H1 (cell line): Measurements from ENCODE around the gene ATG16L2. TPM values are rescaled to one million over a fixed set of nuclear protein-coding genes. Genes with fewer than 3 reads are reported as not detected.
"Not testable (repeated sequence)": the region's sequence is repeated elsewhere in the genome, so short reads cannot be mapped to it uniquely, and the experiment has no call there.

Source experiments
- CTCF ChIA-PET: fragments of 300-600 bp; sonication (Branson Sonifier 250); formaldehyde crosslinking; loops from one replicate; lab custom pipeline; 2021; ENCODE audit not compliant: partially characterized antibody; lab: Charles Lee
- POLR2A ChIA-PET: fragments of 300-600 bp; sonication (Branson Sonifier 250); formaldehyde crosslinking; loops from one replicate; lab custom pipeline; 2021; ENCODE audit warnings: inconsistent platforms; ENCODE audit not compliant: partially characterized antibody; lab: Charles Lee
- DNase-seq, 2 experiments: peaks; one replicate each; pipeline versions ENCODE4 v3.0.0 to v3.0.0-alpha.2; 2010 to 2022; ENCODE audit warnings: low spot score in 2 of 2, low read depth in 1 of 2, mixed read lengths in 1 of 2
- FAIRE-seq: peaks from 2 replicates; lab custom pipeline; 2011; peaks lifted over from hg19 to GRCh38; lab: Jason Lieb, UNC
- H2AFZ ChIP-seq: 2 replicates; pipeline ENCODE4 v1.8.1; 2012; ENCODE audit warnings: low read length, inconsistent platforms
- H2AK5ac ChIP-seq: 2 replicates; pipeline ENCODE4 v1.6.1; 2013; ENCODE audit warnings: low read depth, low read length
- H2BK120ac ChIP-seq: replicated peaks from 2 replicates; pipeline ENCODE3; 2013; ENCODE audit warnings: low read depth, low read length, inconsistent platforms
- H2BK12ac ChIP-seq: 2 replicates; pipeline ENCODE4 v1.6.1; 2013; ENCODE audit warnings: low read depth, low read length
- H2BK15ac ChIP-seq: 2 replicates; pipeline ENCODE4 v1.6.1; 2013; ENCODE audit warnings: low read length
- H2BK20ac ChIP-seq: 2 replicates; pipeline ENCODE4 v1.6.1; 2013; ENCODE audit warnings: low read length
- H2BK5ac ChIP-seq: 2 replicates; pipeline ENCODE4 v1.6.1; 2013; ENCODE audit warnings: low read depth, low read length
- H3K14ac ChIP-seq: 2 replicates; pipeline ENCODE4 v1.6.1; 2013; ENCODE audit warnings: inconsistent platforms; ENCODE audit not compliant: insufficient read length
- H3K18ac ChIP-seq: 2 replicates; pipeline ENCODE4 v1.6.1; 2013; ENCODE audit warnings: low read length; ENCODE audit errors: extremely low read depth
- H3K23ac ChIP-seq: 2 replicates; pipeline ENCODE4 v1.6.1; 2013; ENCODE audit warnings: inconsistent platforms; ENCODE audit not compliant: insufficient read length
- H3K23me2 ChIP-seq: 2 replicates; pipeline ENCODE4 v1.6.1; 2013; ENCODE audit warnings: low read depth, low read length
- H3K27ac ChIP-seq: 2 replicates; pipeline ENCODE4 v1.6.1; 2011; ENCODE audit warnings: low read depth, low read length, inconsistent platforms
- H3K27me3 ChIP-seq, 4 experiments: replicated peaks in 1 of 4; 1 replicate in 1 of 4; 2 replicates in 3 of 4; pipeline versions ENCODE4 v1.6.1 to v1.8.1; 2011 to 2013; ENCODE audit warnings: low read length in 3 of 4, mild to moderate bottlenecking in 3 of 4, inconsistent platforms in 2 of 4, mixed read lengths in 2 of 4, moderate library complexity in 1 of 4; ENCODE audit not compliant: control insufficient read depth in 3 of 4, insufficient read depth in 3 of 4; ENCODE audit errors: extremely low read depth in 1 of 4
- H3K36me3 ChIP-seq, 4 experiments: 2 replicates each; pipeline versions ENCODE4 v1.6.1 to v1.8.1; 2011 to 2013; ENCODE audit warnings: mild to moderate bottlenecking in 4 of 4, low read length in 3 of 4, moderate library complexity in 2 of 4, control low read depth in 1 of 4, inconsistent platforms in 1 of 4; ENCODE audit not compliant: insufficient read depth in 4 of 4, control insufficient read depth in 2 of 4
- H3K4ac ChIP-seq: replicated peaks from 2 replicates; pipeline ENCODE3; 2013; ENCODE audit warnings: low read length, low read depth, mixed read lengths, inconsistent platforms; ENCODE audit not compliant: insufficient read length
- H3K4me1 ChIP-seq, 4 experiments: replicated peaks in 1 of 4; 1 replicate in 1 of 4; 2 replicates in 3 of 4; pipeline versions ENCODE4 v1.6.1 to v1.8.1; 2011 to 2013; ENCODE audit warnings: low read length in 3 of 4, inconsistent platforms in 2 of 4, mixed read lengths in 1 of 4; ENCODE audit not compliant: insufficient read depth in 4 of 4, control insufficient read depth in 3 of 4
- H3K4me2 ChIP-seq, 2 experiments: 2 replicates each; pipeline versions ENCODE4 v1.6.1 to v1.8.1; 2011 to 2013; ENCODE audit warnings: low read depth in 2 of 2, low read length in 2 of 2, control low read depth in 1 of 2, inconsistent platforms in 1 of 2, mild to moderate bottlenecking in 1 of 2; ENCODE audit not compliant: insufficient read depth in 1 of 2
- H3K4me3 ChIP-seq, 4 experiments: fragments of 200-600, 300-600 bp in 1 of 4; sonication (generic), shearing (Covaris generic), sonication (Bioruptor Twin) in 1 of 4; 2 replicates each; pipeline versions ENCODE4 v1.5.1 to v1.8.1; 2011 to 2016; ENCODE audit warnings: low read length in 4 of 4, low read depth in 3 of 4, control low read depth in 2 of 4, inconsistent platforms in 2 of 4, mild to moderate bottlenecking in 2 of 4, mixed read lengths in 1 of 4, moderate library complexity in 1 of 4; ENCODE audit not compliant: insufficient read depth in 2 of 4; ENCODE audit errors: extremely low read depth in 1 of 4
- H3K56ac ChIP-seq: replicated peaks from 2 replicates; pipeline ENCODE3; 2013; ENCODE audit warnings: low read depth, mild to moderate bottlenecking, mixed read lengths, low read length, inconsistent platforms; ENCODE audit not compliant: insufficient read length
- H3K79me1 ChIP-seq: 2 replicates; pipeline ENCODE4 v1.6.1; 2013; ENCODE audit warnings: low read depth, low read length, control low read depth
- H3K79me2 ChIP-seq, 2 experiments: 2 replicates each; pipeline versions ENCODE4 v1.6.1 to v1.8.1; 2012 to 2013; ENCODE audit warnings: low read length in 2 of 2, mild to moderate bottlenecking in 2 of 2, inconsistent platforms in 1 of 2; ENCODE audit not compliant: insufficient read depth in 2 of 2, control insufficient read depth in 1 of 2
- H3K9ac ChIP-seq, 4 experiments: replicated peaks in 1 of 4; 1 replicate in 1 of 4; 2 replicates in 3 of 4; pipeline versions ENCODE4 v1.6.1 to v1.8.1; 2011 to 2013; ENCODE audit warnings: low read depth in 3 of 4, low read length in 3 of 4, control low read depth in 2 of 4, mild to moderate bottlenecking in 2 of 4, moderate library complexity in 2 of 4, inconsistent platforms in 1 of 4; ENCODE audit errors: extremely low read depth in 1 of 4
- H3K9me3 ChIP-seq, 2 experiments: 2 replicates each; pipeline versions ENCODE4 v1.6.1 to v1.8.1; 2012 to 2013; ENCODE audit warnings: mild to moderate bottlenecking in 2 of 2, moderate library complexity in 2 of 2, control low read depth in 1 of 2, inconsistent platforms in 1 of 2, low read depth in 1 of 2, low read length in 1 of 2, mixed read lengths in 1 of 2; ENCODE audit not compliant: insufficient read depth in 2 of 2
- H4K20me1 ChIP-seq, 2 experiments: replicated peaks in 1 of 2; 2 replicates each; pipeline versions ENCODE3 to v1.8.1; 2011 to 2013; ENCODE audit warnings: inconsistent platforms in 2 of 2, low read length in 2 of 2, mild to moderate bottlenecking in 1 of 2; ENCODE audit not compliant: insufficient read depth in 2 of 2, control insufficient read depth in 1 of 2
- H4K5ac ChIP-seq: 2 replicates; pipeline ENCODE4 v1.6.1; 2013; ENCODE audit warnings: low read length, low read depth, mixed read lengths, inconsistent platforms; ENCODE audit not compliant: insufficient read length
- H4K8ac ChIP-seq: 2 replicates; pipeline ENCODE4 v1.8.0; 2013; ENCODE audit warnings: mild to moderate bottlenecking, moderate library complexity, low read length, inconsistent platforms; ENCODE audit not compliant: insufficient read depth; ENCODE audit errors: extremely low read depth
- H4K91ac ChIP-seq: replicated peaks from 2 replicates; pipeline ENCODE3; 2013; ENCODE audit warnings: low read length, mixed read lengths, inconsistent platforms; ENCODE audit not compliant: insufficient read length
- ASH2L ChIP-seq: fragments of 200-600, 300-600 bp; sonication (generic); IDR thresholded peaks from one replicate; pipeline ENCODE4 v1.7.1; 2017; ENCODE audit warnings: low read length
- CEBPB ChIP-seq: IDR thresholded peaks from 2 replicates; pipeline ENCODE4 v1.6.1; 2012; ENCODE audit warnings: low read depth, low read length
- SP4 ChIP-seq: IDR thresholded peaks from 2 replicates; pipeline ENCODE4 v1.6.1; 2012; ENCODE audit warnings: low read length, inconsistent platforms
- WGBS, 2 experiments: shearing (Covaris generic) in 1 of 2; methylation state at CpG; one replicate each; pipeline versions ENCODE4 v1.1.6 to v1.1.7; 2013 to 2015; ENCODE audit warnings: low lambda C conversion rate in 2 of 2, mixed read lengths in 2 of 2, inconsistent platforms in 1 of 2, low coverage in 1 of 2, missing lambda C conversion rate in 1 of 2; ENCODE audit not compliant: insufficient replicate concordance in 2 of 2, insufficient coverage in 1 of 2, insufficient read length in 1 of 2; ENCODE audit errors: extremely low coverage in 1 of 2, missing lambda C conversion rate in 1 of 2; 5-methylcytosine and 5-hydroxymethylcytosine counted together
- polyA plus RNA-seq, 7 experiments: library from polyadenylated mRNA; depleted of rRNA in 3 of 7; stranded (reverse) in 5 of 7; unstranded in 2 of 7; fragments of >200 nt in 5 of 7; fragments of 200-250 nt in 2 of 7; gene quantifications; 1 replicate in 5 of 7; 2 replicates in 1 of 7; 4 replicates in 1 of 7; pipeline versions ENCODE4 v1.2.1 to v1.2.3, GENCODE V29; 2011 to 2013; ENCODE audit warnings: missing spikeins in 2 of 7, mixed read lengths in 2 of 7
- total RNA-seq: library from RNA; stranded (reverse); fragmentation: NEBNext Ultra II Directional; extraction: Animal tissue kit (Norgen Biotek cat#: 25700); gene quantifications from 2 replicates; pipeline ENCODE4 v1.2.1, GENCODE V29; 2021

Gene ATG16L2
- total and polyA plus RNA-seq, 2 of the 8 experiments (the other 6 are each of a cell fraction or from before 2014, with no cell fraction given), result 11.0 to 18.5 TPM

GRCh38 chr11:72789493-72790131 lies 24.6 kb upstream of the ATG16L2 start (continued):
- TF ChIP-seq ASH2L, result no peak
- no peak for TF ChIP-seq SP4
- TF ChIP-seq CEBPB, result no peak

GRCh38 chr11:72791228-72791627 lies 23.0 kb upstream of the ATG16L2 start:
- H3K56ac ChIP-seq, H4K8ac ChIP-seq, H4K91ac ChIP-seq, H2BK15ac ChIP-seq, H3K79me2 ChIP-seq, H3K27me3 ChIP-seq, FAIRE-seq, H3K4me3 ChIP-seq, H2BK12ac ChIP-seq, H2BK5ac ChIP-seq, H4K5ac ChIP-seq, H3K18ac ChIP-seq, DNase-seq, H3K4me1 ChIP-seq, H3K4me2 ChIP-seq, H3K14ac ChIP-seq, H3K36me3 ChIP-seq, H3K23me2 ChIP-seq, H2AK5ac ChIP-seq, H3K23ac ChIP-seq, POLR2A ChIA-PET, H3K27ac ChIP-seq, H4K20me1 ChIP-seq, H3K9me3 ChIP-seq, H3K9ac ChIP-seq, H2BK20ac ChIP-seq, H3K79me1 ChIP-seq, H2AFZ ChIP-seq, H3K4ac ChIP-seq, H2BK120ac ChIP-seq: not testable (repeated sequence)
- 86% methylated on average over 7 of the region's 7 CpGs; no CpG with 5 or more reads in 1 of the 2 experiments for whole genome bisulfite sequencing, 2 experiments
- CTCF ChIA-PET, result interaction anchor here (1.2 to 4.8 kb wide), 2 partner anchors 65 to 66 kb away, joined by 12 to 105 read pairs; no protein-coding TSS in a partner anchor
